GM12864 (cell line): ENCODE measurements around the gene LRFN2.

Source experiments
- DNase-seq: peaks from one replicate; pipeline ENCODE4 v3.0.0-alpha.2; 2011; ENCODE audit warnings: low read depth
- H3K4me3 ChIP-seq: 2 replicates; pipeline ENCODE4 v1.5.1; 2011; ENCODE audit warnings: mild to moderate bottlenecking, low read depth, low read length, control low read depth
- CTCF ChIP-seq: IDR thresholded peaks from 2 replicates; pipeline ENCODE4 v1.5.1; 2011; ENCODE audit warnings: low read depth, mild to moderate bottlenecking, moderate library complexity, low read length, control low read depth, inconsistent platforms; ENCODE audit errors: missing control alignments

Gene LRFN2

DNA sequence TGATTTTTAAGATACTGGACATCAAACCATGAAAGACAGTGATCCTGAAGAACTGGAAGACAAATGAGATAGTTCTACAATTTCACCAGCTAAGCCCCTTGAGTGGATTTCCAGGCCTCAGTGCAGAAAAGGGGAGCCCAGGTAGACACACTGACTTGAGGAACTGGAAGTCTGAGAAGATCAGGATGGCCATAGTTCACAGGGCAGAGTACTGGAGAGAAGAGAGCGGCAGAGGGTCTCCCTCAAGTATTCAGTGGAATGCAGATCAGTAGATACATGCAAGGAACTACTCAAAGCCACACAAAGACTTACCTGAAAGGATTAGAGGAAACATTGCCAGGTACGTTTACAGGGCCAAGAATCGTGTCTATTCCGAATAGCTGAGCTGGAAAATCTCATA is 224.3 kb downstream of the LRFN2 start:
- TF ChIP-seq CTCF = no peak
- H3K4me3 ChIP-seq = no peak overlapping the region
- DNase-seq = no peak

DNA sequence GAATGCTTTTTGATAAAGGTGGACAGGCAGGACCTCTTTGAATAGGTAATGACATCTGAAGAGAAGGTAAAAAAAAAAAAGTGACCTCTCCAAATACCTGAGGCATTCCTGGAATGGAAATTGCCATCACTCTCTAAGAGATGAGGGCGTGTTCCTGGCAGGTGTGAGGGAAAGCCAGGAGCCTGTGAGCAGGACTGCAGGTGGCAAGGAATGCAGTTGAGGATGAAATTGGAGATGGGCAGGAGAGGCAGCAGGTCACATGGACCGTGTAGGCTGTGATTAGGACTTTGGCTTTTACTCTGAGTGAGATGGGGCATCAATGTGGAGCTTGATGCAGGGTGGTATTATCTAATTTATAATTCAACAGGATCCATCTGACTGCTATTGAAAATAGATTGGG is 227.4 kb downstream of the LRFN2 start:
- DNase-seq = no peak
- TF ChIP-seq CTCF = no peak
- no peak overlapping the region for H3K4me3 ChIP-seq

DNA sequence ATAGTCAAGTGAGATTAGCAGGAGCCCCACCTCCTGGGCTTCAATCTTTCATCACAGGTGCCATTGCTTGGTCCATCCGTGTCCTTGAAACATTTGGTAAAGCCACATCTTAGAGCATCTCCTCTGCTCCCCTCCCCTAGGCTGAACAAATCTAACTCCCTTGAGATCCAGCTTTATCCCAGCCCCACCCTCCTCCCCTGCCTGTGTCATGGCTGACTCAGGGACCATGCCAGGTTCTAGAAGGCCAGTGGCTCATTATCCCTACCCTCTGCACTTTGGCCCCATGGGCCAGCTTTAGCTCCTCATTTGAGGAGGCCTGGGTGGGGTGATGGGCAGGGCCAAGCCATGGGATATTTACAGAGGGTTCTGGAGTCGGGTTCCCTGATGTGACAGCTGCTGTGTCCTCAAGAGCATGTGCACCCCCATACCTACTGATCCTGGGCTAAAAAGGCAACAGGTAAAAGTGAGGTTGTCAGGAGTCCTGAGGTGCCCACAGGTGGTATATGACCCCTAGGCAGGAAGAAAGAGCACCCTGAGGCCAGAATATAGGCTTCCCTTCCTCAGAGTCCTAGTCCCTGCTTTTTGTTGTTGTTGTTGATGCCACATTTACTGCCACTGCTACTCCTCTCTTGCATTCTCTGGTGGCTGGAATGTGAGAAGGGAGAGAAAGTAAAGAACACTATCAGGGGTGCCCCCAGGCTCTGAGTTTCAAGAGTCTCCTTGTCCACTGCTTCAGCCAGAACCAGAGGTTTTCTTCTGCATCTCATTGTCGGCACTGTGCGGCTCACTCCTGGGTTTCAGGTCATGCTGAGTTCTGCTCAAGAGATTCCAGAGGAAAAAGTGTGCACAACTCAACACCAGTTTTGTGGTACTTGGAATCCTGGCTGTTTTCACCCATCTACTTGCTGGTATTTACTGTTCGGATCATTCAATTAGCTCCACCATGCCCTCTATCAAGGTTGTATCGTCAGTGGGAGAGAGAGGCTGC is 228.4 kb downstream of the LRFN2 start:
- no peak overlapping the region for H3K4me3 ChIP-seq
- TF ChIP-seq CTCF = no peak
- DNase-seq = no peak

DNA sequence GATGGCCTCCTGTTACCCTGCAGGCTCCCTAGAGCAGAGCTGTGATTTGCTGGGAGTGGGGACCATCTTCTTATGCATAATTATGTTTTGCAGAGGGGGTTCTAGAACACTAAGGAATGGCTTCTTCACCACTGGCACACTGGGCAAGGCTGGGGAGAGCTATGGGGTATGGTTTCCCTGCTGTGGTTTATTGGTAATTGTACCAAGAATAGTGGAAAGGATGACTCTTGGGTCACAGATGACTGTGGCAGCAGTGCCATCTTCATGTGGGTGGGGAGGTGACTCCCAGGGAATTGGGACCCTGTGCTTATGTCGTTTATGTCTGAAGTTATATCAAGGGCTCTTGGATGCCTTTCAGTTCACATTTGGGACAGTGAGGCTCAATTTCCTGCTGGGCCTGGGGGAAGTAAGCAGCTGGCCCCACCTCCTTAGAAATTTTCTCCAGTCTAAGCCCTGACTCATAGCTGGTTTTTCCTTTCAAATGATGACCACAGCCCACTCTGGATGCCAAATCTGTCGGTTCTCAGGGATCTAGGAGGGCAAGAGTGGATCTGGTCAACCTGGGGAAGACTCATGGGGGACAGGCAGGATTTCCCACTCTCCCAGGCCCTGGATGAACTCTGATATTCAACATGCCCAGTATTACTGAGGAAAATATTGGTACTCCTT is 230.8 kb downstream of the LRFN2 start:
- DNase-seq = no peak
- no peak for TF ChIP-seq CTCF
- no peak overlapping the region for H3K4me3 ChIP-seq

GRCh38 chr6:40355532-40355931 is 231.6 kb downstream of the LRFN2 start:
- no peak for TF ChIP-seq CTCF

GRCh38 chr6:40355066-40355465 is 232.1 kb downstream of the LRFN2 start:
- no peak for TF ChIP-seq CTCF
- no peak overlapping the region for H3K4me3 ChIP-seq
- no peak for DNase-seq

More at GRCh38 chr6:40355532-40355931, 231.6 kb downstream of the LRFN2 start:
- no peak overlapping the region for H3K4me3 ChIP-seq
- no peak for DNase-seq
